NCI-H128 (cell line): Measurements from ENCODE around the gene ZNF280D.

Experiments used
- DNase-seq: peaks from one replicate; lab custom pipeline; 2025; ENCODE audit not compliant: unreplicated experiment; lab: John Stamatoyannopoulos, UW

ZNF280D gene

DNA sequence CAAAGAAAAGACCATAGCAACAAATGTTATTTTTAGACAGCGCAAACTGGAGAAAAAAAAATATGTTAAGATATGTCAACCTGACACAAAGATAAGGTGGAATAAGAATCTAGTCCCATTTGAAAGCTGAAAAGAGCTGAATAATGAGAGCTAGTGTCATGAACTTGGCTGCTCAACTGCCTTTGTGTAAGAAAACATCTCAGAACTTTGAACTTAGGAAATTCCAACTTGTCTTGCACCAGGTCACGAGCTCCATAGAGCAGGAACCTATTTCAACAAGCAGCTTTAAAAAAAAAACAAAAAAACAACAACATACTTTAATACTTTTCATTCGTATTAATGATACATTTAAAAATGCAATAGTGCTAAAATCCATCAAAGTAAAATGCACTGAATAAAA lies 79.5 kb downstream of the ZNF280D start:
- DNase-seq, result no peak

GRCh38 chr15:56653107-56653506 lies 80.2 kb downstream of the ZNF280D start:
- DNase-seq, result no peak

- DNase-seq, result no peak
Measured at GRCh38 chr15:56648311-56648710, 85.0 kb downstream of the ZNF280D start.

DNA sequence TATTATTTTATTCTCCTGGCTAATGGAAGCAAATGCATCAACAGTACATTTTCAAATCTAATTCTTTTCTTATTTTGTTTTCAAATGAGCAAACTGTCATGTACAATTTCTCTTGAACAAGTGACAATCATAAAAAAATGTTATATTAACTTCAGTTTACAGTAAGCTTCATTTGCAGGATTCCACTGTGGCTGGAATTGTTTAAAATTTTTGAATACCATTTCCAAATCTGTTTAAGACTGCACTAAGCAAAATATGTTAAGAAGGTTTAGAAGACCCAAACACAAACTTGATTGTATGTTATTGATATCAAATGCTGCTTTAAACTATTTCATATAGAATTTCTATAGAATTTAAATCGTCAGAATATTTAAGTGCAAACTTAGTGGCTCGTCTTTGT lies 92.8 kb downstream of the ZNF280D start:
- DNase-seq, result no peak

DNA sequence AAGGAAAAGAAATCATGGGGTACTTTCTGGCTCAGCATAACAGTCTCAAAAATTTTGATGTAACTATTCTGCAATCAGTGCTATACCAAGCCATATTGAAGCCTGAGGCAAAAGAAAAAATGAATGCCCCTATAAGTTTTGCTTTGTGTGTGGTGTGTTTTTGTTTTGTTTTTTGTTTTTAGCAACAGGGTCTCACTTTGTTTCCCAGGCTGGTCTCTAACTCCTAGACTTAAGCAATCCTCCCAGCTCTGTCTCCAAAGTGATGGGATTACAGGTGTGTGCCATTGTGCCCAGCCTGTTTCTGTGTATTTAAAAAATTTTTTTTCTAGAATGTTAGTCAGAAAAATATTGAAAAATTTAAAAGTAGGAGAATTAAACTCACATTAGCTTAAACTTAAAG lies 93.2 kb downstream of the ZNF280D start:
- no peak for DNase-seq

DNA sequence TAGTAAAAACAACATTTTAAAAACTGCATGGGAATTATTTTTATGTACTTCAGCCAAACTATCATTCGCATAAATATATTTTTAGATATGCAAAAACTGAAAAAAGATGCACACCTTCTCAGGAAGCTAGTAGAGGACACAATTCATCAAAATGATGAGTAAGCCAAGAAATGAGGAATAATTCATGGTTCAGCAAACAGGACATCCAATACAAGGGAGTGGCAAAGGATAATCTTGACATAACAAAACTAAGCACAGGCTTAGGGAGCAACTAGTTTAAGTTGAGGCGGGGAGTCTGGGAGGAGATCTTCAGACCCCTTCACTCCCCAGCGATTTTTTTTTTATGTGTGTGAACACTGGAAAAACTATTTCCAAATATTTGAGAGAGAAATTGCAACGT lies 93.7 kb downstream of the ZNF280D start:
- no peak for DNase-seq

GRCh38 chr15:56631765-56632164 lies 101.5 kb downstream of the ZNF280D start:
- no peak for DNase-seq

- no peak for DNase-seq
Measured at GRCh38 chr15:56628893-56629532, 104.3 kb downstream of the ZNF280D start.

DNA sequence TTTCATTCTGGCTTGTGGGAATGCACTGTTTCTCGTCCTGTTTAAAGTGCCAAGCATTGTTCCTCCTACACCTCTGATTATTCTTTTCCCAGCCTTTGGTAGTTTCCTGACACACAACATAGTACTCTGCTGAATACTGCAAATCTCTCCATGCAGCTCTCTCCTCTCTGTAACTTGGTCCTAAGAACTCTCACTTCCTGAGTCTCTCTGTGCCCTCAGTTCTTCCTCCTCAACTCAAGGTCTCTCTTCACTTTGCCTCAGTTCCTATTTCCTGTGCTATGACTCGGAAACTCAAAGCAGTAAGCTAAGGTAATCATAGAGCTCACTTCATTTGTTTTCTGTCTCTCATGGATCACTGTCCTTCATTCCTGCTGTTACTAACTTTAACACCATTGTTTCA lies 113.4 kb downstream of the ZNF280D start:
- DNase-seq, result no peak

DNA sequence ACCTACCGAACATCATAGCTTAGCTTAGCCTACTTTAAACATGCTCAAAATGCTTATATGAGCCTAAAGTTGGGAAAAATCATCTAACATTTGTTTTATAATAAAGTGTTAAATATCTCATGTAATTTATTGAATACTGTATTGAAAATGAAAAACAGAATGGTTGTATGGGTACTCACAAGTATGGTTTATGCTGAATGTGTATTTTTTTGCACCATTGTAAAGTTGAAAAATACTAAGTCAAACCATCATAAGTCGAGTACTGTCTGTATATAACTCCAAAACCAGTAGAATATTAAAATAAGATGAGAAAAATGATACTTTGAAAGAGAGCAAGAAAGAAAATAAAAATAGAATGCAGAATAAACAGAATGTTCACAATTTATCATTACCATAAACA lies 115.7 kb downstream of the ZNF280D start:
- no peak for DNase-seq

- no peak for DNase-seq
Measured at GRCh38 chr15:56616551-56616950, 116.8 kb downstream of the ZNF280D start.

GRCh38 chr15:56613811-56614210 lies 119.5 kb downstream of the ZNF280D start:
- DNase-seq, result no peak

DNA sequence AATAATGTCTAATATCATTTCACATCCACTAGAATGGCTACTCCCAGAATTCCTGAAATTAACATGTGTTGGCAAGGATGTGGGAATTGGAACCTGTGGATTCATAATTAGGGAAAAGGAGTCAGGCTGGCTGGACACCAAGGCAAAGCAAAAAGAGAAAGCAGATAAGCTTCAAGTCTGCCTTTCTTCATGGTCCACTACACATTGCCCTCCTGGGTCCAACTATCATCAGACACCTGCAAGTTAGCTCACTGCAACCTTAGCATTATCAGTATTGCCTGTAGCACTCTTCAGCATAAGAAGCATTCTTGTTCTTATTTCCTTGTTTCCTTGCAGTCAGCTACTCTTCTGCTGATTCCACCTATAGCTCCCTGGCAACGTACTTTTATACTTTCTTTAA lies 124.3 kb downstream of the ZNF280D start:
- DNase-seq, result no peak

- no peak for DNase-seq
Measured at GRCh38 chr15:56608140-56608778, 125.0 kb downstream of the ZNF280D start.

DNA sequence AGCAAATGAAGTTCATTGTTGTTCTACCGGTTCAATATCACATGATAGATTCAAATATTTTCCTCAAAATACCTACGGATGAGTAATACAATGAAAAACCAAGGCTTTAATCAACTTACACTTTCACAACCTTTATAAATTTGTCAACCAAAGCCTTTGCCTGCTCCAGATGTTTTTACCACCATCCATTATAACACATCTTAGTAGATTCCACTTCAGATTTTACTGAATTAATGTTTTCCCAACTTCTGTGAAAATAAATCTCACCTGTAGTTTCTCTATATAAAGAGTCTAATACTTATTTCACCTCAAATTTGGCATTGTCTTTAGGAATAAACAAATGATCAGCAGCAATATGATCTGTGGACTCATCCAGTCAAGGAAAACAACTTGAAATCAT lies 131.1 kb downstream of the ZNF280D start:
- no peak for DNase-seq

- DNase-seq, result no peak
Measured at GRCh38 chr15:56600380-56600779, 132.9 kb downstream of the ZNF280D start.

GRCh38 chr15:56598991-56599390 lies 134.3 kb downstream of the ZNF280D start:
- DNase-seq, result no peak

DNA sequence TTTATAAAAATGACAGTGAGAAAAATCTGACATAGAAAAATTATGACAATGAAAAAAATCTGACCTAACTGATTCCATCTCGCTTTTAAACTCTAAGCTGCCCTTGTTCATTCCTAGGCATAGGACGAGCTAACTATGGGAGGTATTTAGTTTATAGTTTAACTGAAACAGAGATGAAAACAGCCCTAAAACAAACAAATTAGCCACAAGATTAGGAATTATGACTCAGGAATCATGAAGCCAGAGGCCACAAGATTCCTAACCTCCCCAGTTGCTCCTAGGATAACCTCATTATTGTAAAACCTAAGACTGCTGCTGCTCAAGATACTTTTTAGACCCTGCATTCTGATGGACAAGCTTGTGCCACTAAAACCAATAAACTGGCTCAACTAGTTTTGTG lies 145.6 kb downstream of the ZNF280D start:
- no peak for DNase-seq

- no peak for DNase-seq
Measured at GRCh38 chr15:56586206-56586605, 147.1 kb downstream of the ZNF280D start.

- no peak for DNase-seq
Measured at GRCh38 chr15:56582785-56583184, 150.5 kb downstream of the ZNF280D start.
